ENCODE results near the gene AVP. TPM values are rescaled to one million over a fixed set of nuclear protein-coding genes. Genes with fewer than 3 reads are reported as not detected.

Gene AVP
- total and polyA plus RNA-seq, 2 of the 13 experiments (the other 11 are each of a cell fraction or from before 2014, with no cell fraction given): 0.12 TPM; not detected in 1

DNA sequence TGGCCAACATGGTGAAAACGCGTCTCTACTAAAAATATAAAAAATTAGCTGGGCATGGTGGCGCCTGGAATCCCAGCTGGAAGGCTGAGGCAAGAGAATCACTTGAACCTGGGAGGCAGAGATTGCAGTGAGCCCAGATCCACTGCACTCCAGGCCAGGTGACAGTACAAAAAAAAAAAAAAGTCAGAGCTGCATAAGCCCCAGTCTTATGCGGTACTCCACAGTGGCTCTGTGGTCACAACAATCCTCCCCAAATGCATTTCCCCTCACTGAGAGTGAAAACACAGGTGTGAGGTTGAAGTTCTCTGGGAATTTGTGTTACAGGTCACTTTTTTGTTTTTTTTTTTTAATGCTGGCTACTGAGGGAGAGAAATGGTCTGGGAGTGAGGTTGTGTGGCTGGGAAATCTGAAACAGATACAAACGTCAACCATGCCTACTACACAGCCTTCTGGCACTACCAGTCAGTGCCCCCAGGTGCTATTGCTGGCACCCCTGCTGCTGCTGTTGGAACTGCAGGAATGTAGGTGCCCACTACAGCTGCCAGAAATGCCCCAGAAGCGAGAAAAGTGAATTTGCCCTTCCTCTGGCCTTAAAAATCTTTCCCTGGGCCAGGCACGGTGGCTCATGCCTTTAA is 33.0 kb downstream of the AVP start (continued):
- TF ChIP-seq, protein P1, sequence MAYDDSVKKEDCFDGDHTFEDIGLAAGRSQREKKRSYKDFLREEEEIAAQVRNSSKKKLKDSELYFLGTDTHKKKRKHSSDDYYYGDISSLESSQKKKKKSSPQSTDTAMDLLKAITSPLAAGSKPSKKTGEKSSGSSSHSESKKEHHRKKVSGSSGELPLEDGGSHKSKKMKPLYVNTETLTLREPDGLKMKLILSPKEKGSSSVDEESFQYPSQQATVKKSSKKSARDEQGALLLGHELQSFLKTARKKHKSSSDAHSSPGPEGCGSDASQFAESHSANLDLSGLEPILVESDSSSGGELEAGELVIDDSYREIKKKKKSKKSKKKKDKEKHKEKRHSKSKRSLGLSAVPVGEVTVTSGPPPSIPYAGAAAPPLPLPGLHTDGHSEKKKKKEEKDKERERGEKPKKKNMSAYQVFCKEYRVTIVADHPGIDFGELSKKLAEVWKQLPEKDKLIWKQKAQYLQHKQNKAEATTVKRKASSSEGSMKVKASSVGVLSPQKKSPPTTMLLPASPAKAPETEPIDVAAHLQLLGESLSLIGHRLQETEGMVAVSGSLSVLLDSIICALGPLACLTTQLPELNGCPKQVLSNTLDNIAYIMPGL (CRISPR knock-in tag; IDR thresholded peaks at IDR 0.05; ENCODE audit: borderline replicate concordance in 1 of 2, low read depth in 1 of 2): 0 out of 4 replicates have a peak, but pooled peaks of 1 of the 2 experiments have one; percentile 20
- TF ChIP-seq, protein P2, sequence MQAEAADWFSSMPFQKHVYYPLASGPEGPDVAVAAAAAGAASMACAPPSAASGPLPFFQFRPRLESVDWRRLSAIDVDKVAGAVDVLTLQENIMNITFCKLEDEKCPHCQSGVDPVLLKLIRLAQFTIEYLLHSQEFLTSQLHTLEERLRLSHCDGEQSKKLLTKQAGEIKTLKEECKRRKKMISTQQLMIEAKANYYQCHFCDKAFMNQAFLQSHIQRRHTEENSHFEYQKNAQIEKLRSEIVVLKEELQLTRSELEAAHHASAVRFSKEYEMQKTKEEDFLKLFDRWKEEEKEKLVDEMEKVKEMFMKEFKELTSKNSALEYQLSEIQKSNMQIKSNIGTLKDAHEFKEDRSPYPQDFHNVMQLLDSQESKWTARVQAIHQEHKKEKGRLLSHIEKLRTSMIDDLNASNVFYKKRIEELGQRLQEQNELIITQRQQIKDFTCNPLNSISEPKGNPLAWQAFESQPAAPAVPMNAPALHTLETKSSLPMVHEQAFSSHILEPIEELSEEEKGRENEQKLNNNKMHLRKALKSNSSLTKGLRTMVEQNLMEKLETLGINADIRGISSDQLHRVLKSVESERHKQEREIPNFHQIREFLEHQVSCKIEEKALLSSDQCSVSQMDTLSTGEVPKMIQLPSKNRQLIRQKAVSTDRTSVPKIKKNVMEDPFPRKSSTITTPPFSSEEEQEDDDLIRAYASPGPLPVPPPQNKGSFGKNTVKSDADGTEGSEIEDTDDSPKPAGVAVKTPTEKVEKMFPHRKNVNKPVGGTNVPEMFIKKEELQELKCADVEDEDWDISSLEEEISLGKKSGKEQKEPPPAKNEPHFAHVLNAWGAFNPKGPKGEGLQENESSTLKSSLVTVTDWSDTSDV (CRISPR knock-in tag; IDR thresholded peaks at IDR 0.05): no peak
- TF ChIP-seq ZEB1 (IDR thresholded peaks at IDR 0.05; ENCODE audit: insufficient replicate concordance, low read depth): no peak
- TF ChIP-seq MYC (CRISPR knock-in tag; IDR thresholded peaks at IDR 0.05; ENCODE audit: borderline replicate concordance): no peak
- no peak for TF ChIP-seq NFE2 (CRISPR knock-in tag; IDR thresholded peaks at IDR 0.05)
- TF ChIP-seq CEBPG (CRISPR knock-in tag; IDR thresholded peaks at IDR 0.05): no peak
- TF ChIP-seq SIX4 (CRISPR knock-in tag; IDR thresholded peaks at IDR 0.05): no peak
- TF ChIP-seq, protein P3, sequence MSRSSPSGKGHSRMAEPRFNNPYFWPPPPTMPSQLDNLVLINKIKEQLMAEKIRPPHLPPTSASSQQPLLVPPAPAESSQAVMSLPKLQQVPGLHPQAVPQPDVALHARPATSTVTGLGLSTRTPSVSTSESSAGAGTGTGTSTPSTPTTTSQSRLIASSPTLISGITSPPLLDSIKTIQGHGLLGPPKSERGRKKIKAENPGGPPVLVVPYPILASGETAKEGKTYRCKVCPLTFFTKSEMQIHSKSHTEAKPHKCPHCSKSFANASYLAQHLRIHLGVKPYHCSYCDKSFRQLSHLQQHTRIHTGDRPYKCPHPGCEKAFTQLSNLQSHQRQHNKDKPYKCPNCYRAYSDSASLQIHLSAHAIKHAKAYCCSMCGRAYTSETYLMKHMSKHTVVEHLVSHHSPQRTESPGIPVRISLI (CRISPR knock-in tag; IDR thresholded peaks at IDR 0.05; ENCODE audit: borderline replicate concordance): peak; percentile 73
- TF ChIP-seq EED (CRISPR knock-in tag; IDR thresholded peaks at IDR 0.05): no peak
- TF ChIP-seq TAF15 (IDR thresholded peaks at IDR 0.05; ENCODE audit: low read depth, low read length, poor library complexity, severe bottlenecking): no peak
- TF ChIP-seq, protein P4, sequence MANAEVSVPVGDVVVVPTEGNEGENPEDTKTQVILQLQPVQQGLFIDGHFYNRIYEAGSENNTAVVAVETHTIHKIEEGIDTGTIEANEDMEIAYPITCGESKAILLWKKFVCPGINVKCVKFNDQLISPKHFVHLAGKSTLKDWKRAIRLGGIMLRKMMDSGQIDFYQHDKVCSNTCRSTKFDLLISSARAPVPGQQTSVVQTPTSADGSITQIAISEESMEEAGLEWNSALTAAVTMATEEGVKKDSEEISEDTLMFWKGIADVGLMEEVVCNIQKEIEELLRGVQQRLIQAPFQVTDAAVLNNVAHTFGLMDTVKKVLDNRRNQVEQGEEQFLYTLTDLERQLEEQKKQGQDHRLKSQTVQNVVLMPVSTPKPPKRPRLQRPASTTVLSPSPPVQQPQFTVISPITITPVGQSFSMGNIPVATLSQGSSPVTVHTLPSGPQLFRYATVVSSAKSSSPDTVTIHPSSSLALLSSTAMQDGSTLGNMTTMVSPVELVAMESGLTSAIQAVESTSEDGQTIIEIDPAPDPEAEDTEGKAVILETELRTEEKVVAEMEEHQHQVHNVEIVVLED (CRISPR knock-in tag; IDR thresholded peaks at IDR 0.05; ENCODE audit: borderline replicate concordance): no peak
- TF ChIP-seq, protein P5, sequence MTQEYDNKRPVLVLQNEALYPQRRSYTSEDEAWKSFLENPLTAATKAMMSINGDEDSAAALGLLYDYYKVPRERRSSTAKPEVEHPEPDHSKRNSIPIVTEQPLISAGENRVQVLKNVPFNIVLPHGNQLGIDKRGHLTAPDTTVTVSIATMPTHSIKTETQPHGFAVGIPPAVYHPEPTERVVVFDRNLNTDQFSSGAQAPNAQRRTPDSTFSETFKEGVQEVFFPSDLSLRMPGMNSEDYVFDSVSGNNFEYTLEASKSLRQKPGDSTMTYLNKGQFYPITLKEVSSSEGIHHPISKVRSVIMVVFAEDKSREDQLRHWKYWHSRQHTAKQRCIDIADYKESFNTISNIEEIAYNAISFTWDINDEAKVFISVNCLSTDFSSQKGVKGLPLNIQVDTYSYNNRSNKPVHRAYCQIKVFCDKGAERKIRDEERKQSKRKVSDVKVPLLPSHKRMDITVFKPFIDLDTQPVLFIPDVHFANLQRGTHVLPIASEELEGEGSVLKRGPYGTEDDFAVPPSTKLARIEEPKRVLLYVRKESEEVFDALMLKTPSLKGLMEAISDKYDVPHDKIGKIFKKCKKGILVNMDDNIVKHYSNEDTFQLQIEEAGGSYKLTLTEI (CRISPR knock-in tag; conservative IDR thresholded peaks at IDR 0.05): no peak
- no peak for TF ChIP-seq TBX3 (IDR thresholded peaks at IDR 0.05; ENCODE audit: borderline replicate concordance)
- TF ChIP-seq NPAS2 (CRISPR knock-in tag; IDR thresholded peaks at IDR 0.05; ENCODE audit: borderline replicate concordance): 0 out of 2 replicates have a peak, but pooled peaks have one; percentile 49
- 0 out of 2 replicates have a peak, but pooled peaks have one; percentile 33 for TF ChIP-seq ZNF274 (CRISPR knock-in tag; IDR thresholded peaks at IDR 0.05)
- TF ChIP-seq, protein P6, sequence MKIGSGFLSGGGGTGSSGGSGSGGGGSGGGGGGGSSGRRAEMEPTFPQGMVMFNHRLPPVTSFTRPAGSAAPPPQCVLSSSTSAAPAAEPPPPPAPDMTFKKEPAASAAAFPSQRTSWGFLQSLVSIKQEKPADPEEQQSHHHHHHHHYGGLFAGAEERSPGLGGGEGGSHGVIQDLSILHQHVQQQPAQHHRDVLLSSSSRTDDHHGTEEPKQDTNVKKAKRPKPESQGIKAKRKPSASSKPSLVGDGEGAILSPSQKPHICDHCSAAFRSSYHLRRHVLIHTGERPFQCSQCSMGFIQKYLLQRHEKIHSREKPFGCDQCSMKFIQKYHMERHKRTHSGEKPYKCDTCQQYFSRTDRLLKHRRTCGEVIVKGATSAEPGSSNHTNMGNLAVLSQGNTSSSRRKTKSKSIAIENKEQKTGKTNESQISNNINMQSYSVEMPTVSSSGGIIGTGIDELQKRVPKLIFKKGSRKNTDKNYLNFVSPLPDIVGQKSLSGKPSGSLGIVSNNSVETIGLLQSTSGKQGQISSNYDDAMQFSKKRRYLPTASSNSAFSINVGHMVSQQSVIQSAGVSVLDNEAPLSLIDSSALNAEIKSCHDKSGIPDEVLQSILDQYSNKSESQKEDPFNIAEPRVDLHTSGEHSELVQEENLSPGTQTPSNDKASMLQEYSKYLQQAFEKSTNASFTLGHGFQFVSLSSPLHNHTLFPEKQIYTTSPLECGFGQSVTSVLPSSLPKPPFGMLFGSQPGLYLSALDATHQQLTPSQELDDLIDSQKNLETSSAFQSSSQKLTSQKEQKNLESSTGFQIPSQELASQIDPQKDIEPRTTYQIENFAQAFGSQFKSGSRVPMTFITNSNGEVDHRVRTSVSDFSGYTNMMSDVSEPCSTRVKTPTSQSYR (CRISPR knock-in tag; IDR thresholded peaks at IDR 0.05; ENCODE audit: borderline replicate concordance): no peak

Data from HepG2 (cell line).